Cardiac muscle cell (in vitro differentiated cells and primary cell): ENCODE measurements around the gene MACROD2. TPM values are rescaled to one million over a fixed set of nuclear protein-coding genes. Genes with fewer than 3 reads are reported as not detected.
"Not testable (repeated sequence)": the region's sequence is repeated elsewhere in the genome, so short reads cannot be mapped to it uniquely, and the experiment has no call there.

Experiments
- DNase-seq, 2 donors: peaks; one replicate each; pipeline versions ENCODE4 v3.0.0 to v3.0.0-alpha.2; 2010 to 2017; ENCODE audit warnings: low read depth in 1 of 2, low spot score in 1 of 2
- H3K27ac ChIP-seq: fragments of 200-600 bp; sonication (generic); 2 replicates; pipeline ENCODE4 v1.5.1; 2016
- H3K27me3 ChIP-seq: fragments of 200-600 bp; sonication (generic); 2 replicates; pipeline ENCODE4 v1.6.0; 2016; ENCODE audit warnings: control low read depth
- H3K36me3 ChIP-seq: fragments of 200-600 bp; sonication (generic); 2 replicates; pipeline ENCODE4 v1.5.1; 2016; ENCODE audit warnings: control low read depth
- H3K4me1 ChIP-seq: fragments of 200-600 bp; sonication (generic); 2 replicates; pipeline ENCODE4 v1.8.1; 2017; ENCODE audit warnings: low read depth, mild to moderate bottlenecking, mixed run types
- H3K4me3 ChIP-seq: fragments of 200-600 bp; sonication (generic); 2 replicates; pipeline ENCODE4 v1.5.1; 2016; ENCODE audit warnings: mild to moderate bottlenecking
- H3K9me3 ChIP-seq: fragments of 200-600 bp; sonication (generic); 2 replicates; pipeline ENCODE4 v1.5.1; 2017; ENCODE audit warnings: low read depth, mild to moderate bottlenecking, control low read depth
- CTCF ChIP-seq: IDR thresholded peaks from 2 replicates; pipeline ENCODE4 v1.5.1; 2012; ENCODE audit warnings: low read depth, mild to moderate bottlenecking, low read length
- polyA plus RNA-seq: library from polyadenylated mRNA; unstranded; fragments of >200 nt; fragmentation: Nextera tagmentation; extraction: Ambion mirVana; gene quantifications from 2 replicates; pipeline ENCODE4 v1.2.1, GENCODE V29; 2016
- total RNA-seq: library from RNA; depleted of rRNA; stranded (reverse); fragments of >200 nt; gene quantifications from 2 replicates; pipeline ENCODE4 v1.2.3, GENCODE V29; 2016

Gene MACROD2
- total and polyA plus RNA-seq, 2 experiments from 2014 or later: 9.3 to 14.4 TPM

- H3K4me1 ChIP-seq: no peaks in the 10 kb centered on the region
- H3K27me3 ChIP-seq: no peaks in the 10 kb centered on the region
- H3K27ac ChIP-seq: no peak within 1 kb of the TSS
- H3K4me3 ChIP-seq: no peak within 1 kb of the TSS
- no peaks in the 10 kb centered on the region for H3K9me3 ChIP-seq
- H3K36me3 ChIP-seq: no peaks in the 10 kb centered on the region
- DNase-seq: peak in 1 of 2 donors; percentile 57
- no peak for TF ChIP-seq CTCF
Measured at GRCh38 chr20:13990465-13990864, 4.9 kb upstream of the MACROD2 start, which contains the start of gene SEL1L2. SEL1L2 (minus strand) TSS chr20:13990614; CDS start chr20:13990534, 80 bp downstream.

GRCh38 chr20:13991311-13991710, 4.0 kb upstream of the MACROD2 start:
- TF ChIP-seq CTCF: no peak
- Histone ChIP-seq H3K36me3 (no peaks in the 10 kb centered on the region), H3K4me3 (no peak overlapping the region), H3K27ac (no peak overlapping the region), H3K4me1 (no peaks in the 10 kb centered on the region), H3K27me3 (peaks cover 2% of the 10 kb centered on the region), H3K9me3 (no peaks in the 10 kb centered on the region)
- no peak for DNase-seq

GRCh38 chr20:13991955-13992354, 3.4 kb upstream of the MACROD2 start:
- H3K27me3 ChIP-seq, H3K36me3 ChIP-seq, H3K9me3 ChIP-seq, H3K4me1 ChIP-seq, H3K4me3 ChIP-seq, H3K27ac ChIP-seq, DNase-seq: not testable (repeated sequence)

GRCh38 chr20:13995841-13996240, 525 bp downstream of the MACROD2 start:
- H3K4me3 ChIP-seq: peak overlapping the region; percentile 77
- no peaks in the 10 kb centered on the region for H3K4me1 ChIP-seq
- H3K27ac ChIP-seq: no peak overlapping the region
- no peaks in the 10 kb centered on the region for H3K9me3 ChIP-seq
- peak in 1 of 2 donors; percentile 57 for DNase-seq
- H3K27me3 ChIP-seq: peaks cover 15% of the 10 kb centered on the region
- no peaks in the 10 kb centered on the region for H3K36me3 ChIP-seq
- TF ChIP-seq CTCF: no peak

- no peak for TF ChIP-seq CTCF
- H3K9me3 ChIP-seq: no peaks in the 10 kb centered on the region
- H3K4me1 ChIP-seq: no peaks in the 10 kb centered on the region
- H3K4me3 ChIP-seq: peak overlapping the region; percentile 77
- no peaks in the 10 kb centered on the region for H3K36me3 ChIP-seq
- H3K27ac ChIP-seq: no peak overlapping the region
- DNase-seq: no peak
- peaks cover 15% of the 10 kb centered on the region for H3K27me3 ChIP-seq
Measured at GRCh38 chr20:13996265-13996664, 949 bp downstream of the MACROD2 start.

GRCh38 chr20:14000917-14001316, 5.6 kb downstream of the MACROD2 start:
- H3K4me3 ChIP-seq: no peak overlapping the region
- no peak overlapping the region for H3K27ac ChIP-seq
- no peaks in the 10 kb centered on the region for H3K9me3 ChIP-seq
- peaks cover 15% of the 10 kb centered on the region for H3K27me3 ChIP-seq
- no peaks in the 10 kb centered on the region for H3K36me3 ChIP-seq
- H3K4me1 ChIP-seq: no peaks in the 10 kb centered on the region
- DNase-seq: no peak
- no peak for TF ChIP-seq CTCF
